ENCODE results near the gene LRRC45.

LRRC45 gene

DNA sequence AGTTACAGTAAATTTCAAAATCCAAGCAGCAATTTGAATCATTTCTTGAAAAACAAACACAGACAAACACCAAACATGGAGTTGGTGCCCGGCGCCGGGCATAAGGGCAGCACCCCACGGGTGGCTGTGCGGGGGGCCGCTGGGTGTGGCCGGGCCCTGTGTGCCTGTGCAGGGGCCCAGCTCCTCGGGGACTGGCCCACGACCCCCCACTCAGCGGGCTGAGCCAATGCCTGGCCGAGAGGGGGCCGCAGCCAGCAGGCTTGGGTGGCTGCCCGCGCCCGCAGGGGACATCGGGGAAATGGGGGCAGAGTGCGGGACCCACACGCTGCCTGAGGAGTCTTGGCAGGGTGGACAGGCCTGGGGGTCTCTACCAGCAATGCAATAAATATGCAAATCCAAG lies 55.3 kb downstream of the LRRC45 start:
- DNase-seq: no peak
- H3K4me3 ChIP-seq (ENCODE audit: low read depth, low read length): no peak overlapping the region
- no peaks in the 10 kb centered on the region for H3K27me3 ChIP-seq (ENCODE audit: insufficient read depth, low read depth, severe bottlenecking)
- TF ChIP-seq, protein P1, sequence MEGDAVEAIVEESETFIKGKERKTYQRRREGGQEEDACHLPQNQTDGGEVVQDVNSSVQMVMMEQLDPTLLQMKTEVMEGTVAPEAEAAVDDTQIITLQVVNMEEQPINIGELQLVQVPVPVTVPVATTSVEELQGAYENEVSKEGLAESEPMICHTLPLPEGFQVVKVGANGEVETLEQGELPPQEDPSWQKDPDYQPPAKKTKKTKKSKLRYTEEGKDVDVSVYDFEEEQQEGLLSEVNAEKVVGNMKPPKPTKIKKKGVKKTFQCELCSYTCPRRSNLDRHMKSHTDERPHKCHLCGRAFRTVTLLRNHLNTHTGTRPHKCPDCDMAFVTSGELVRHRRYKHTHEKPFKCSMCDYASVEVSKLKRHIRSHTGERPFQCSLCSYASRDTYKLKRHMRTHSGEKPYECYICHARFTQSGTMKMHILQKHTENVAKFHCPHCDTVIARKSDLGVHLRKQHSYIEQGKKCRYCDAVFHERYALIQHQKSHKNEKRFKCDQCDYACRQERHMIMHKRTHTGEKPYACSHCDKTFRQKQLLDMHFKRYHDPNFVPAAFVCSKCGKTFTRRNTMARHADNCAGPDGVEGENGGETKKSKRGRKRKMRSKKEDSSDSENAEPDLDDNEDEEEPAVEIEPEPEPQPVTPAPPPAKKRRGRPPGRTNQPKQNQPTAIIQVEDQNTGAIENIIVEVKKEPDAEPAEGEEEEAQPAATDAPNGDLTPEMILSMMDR (IDR thresholded peaks at IDR 0.05; ENCODE audit: low read depth, low read length): no peak
- H3K27ac ChIP-seq: no peak overlapping the region
- no peaks in the 10 kb centered on the region for H3K9me3 ChIP-seq (ENCODE audit: severe bottlenecking)
- peaks cover 69% of the 10 kb centered on the region for H3K36me3 ChIP-seq

DNA sequence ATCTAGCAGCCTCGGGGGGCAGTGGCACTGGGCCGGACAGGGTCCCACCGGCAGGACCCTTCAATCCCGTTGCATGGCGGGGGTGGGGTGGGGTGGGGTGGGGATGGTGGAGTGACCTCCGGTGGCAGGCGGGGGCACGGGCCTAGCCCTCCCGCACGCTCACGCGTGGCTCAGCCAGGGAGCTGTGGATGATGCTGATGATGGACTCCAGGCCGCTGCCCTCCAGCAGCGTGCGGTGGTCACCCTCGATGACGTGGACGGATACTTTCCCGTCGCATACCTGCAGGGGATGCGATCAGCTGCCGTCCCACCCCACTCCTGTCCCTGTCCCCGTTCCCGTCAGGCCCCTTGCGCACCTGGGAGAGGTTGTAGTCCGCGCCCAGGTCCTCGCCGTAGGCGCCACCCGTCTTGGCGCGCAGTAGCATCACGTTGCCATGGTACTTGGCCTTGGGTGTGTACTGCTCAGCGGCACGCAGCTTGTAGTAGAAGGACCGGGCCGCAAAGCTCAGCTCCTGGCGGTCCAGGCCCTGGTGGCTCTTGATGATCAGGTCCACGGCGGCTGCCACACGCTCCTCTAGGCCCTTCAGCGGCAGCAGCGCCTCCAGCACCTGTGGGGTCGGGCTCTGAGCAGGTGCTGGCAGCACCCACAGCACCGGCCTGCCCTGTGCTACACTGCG lies 56.0 kb downstream of the LRRC45 start:
- TF ChIP-seq, protein P1 (IDR thresholded peaks at IDR 0.05; ENCODE audit: low read depth, low read length): no peak
- Histone ChIP-seq H3K36me3 (peaks cover 76% of the 10 kb centered on the region), H3K4me3 (ENCODE audit: low read depth, low read length) (no peak overlapping the region), H3K27me3 (ENCODE audit: insufficient read depth, low read depth, severe bottlenecking) (no peaks in the 10 kb centered on the region), H3K27ac (peak overlapping the region; percentile 91), H3K9me3 (ENCODE audit: severe bottlenecking) (no peaks in the 10 kb centered on the region)
- DNase-seq: no peak

DNA sequence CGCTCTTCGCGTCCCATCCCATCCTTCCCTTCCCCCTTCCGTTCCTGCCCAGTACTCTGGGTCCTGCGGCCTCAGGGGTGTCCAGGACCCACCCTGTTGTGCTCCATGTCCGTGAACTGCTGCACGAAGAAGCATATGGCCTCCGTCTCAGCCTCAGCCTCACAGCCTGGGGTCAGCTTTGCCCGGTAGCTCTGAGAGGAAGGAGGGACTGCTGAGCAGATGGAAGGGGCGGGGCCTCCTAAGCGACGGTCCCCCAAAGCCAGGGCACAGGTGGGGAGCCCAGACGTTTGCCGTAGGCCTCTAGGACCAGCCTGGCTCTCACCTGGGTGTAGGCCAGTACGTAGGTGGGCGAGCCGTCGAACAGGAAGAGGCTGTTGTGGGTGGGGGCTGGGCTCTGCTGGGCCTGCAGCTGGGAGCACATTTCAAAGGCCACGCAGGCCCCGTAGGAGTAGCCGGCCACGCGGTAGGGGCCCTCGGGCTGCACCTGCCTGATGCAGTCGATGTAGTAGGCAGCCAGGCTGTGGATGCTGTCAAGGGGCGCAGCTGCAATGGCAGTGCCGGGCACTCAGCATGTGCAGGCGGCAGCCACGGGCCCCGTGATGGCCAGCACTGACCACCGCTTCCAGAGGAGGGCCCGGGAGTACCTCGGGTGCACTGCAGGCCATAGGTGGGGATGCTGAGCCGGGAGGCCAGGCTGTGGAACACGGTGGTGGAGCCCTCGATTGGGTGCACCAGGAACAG lies 57.1 kb downstream of the LRRC45 start:
- Histone ChIP-seq H3K27me3 (ENCODE audit: insufficient read depth, low read depth, severe bottlenecking) (no peaks in the 10 kb centered on the region), H3K4me3 (ENCODE audit: low read depth, low read length) (no peak overlapping the region), H3K9me3 (ENCODE audit: severe bottlenecking) (no peaks in the 10 kb centered on the region), H3K27ac (peak overlapping the region; percentile 91), H3K36me3 (peaks cover 87% of the 10 kb centered on the region)
- TF ChIP-seq, protein P1 (IDR thresholded peaks at IDR 0.05; ENCODE audit: low read depth, low read length): no peak
- DNase-seq: peak; percentile 97

Measured in WERI-Rb-1 (cell line).